SKM-1 (cell line): Measurements from ENCODE around the gene KLC4.
"Not testable (repeated sequence)": the region's sequence is repeated elsewhere in the genome, so short reads cannot be mapped to it uniquely, and the experiment has no call there.

Experiments
- DNase-seq: peaks from one replicate; lab custom pipeline; 2025; ENCODE audit not compliant: unreplicated experiment; lab: John Stamatoyannopoulos, UW

KLC4 gene

GRCh38 chr6:43091436-43091991, 32.1 kb downstream of the KLC4 start:
- no peak for DNase-seq

GRCh38 chr6:43092635-43093034, 33.2 kb downstream of the KLC4 start:
- DNase-seq = no peak

GRCh38 chr6:43093436-43094289, 34.2 kb downstream of the KLC4 start:
- no peak for DNase-seq

GRCh38 chr6:43095939-43096338, 36.5 kb downstream of the KLC4 start:
- no peak for DNase-seq

- no peak for DNase-seq
These were observed 37.1 kb downstream of the KLC4 start for GRCh38 chr6:43096451-43097097.

- no peak for DNase-seq
These were observed 37.7 kb downstream of the KLC4 start for GRCh38 chr6:43097098-43097489.

- DNase-seq = no peak
These were observed 38.1 kb downstream of the KLC4 start for GRCh38 chr6:43097502-43097901.

GRCh38 chr6:43101497-43101896, 42.1 kb downstream of the KLC4 start:
- no peak for DNase-seq

- no peak for DNase-seq
These were observed 43.9 kb downstream of the KLC4 start for GRCh38 chr6:43103253-43103876.

- no peak for DNase-seq
These were observed 46.2 kb downstream of the KLC4 start for GRCh38 chr6:43105538-43106222.

GRCh38 chr6:43107344-43108062, 48.1 kb downstream of the KLC4 start:
- DNase-seq = no peak

GRCh38 chr6:43113431-43114260, 54.2 kb downstream of the KLC4 start:
- no peak for DNase-seq

- no peak for DNase-seq
These were observed 55.9 kb downstream of the KLC4 start for GRCh38 chr6:43115365-43115764.

- DNase-seq = not testable (repeated sequence)
These were observed 58.0 kb downstream of the KLC4 start for GRCh38 chr6:43117466-43117865.

- DNase-seq = no peak
These were observed 60.1 kb downstream of the KLC4 start for GRCh38 chr6:43119482-43119881.

- DNase-seq = no peak
These were observed 60.8 kb downstream of the KLC4 start for GRCh38 chr6:43120101-43120763.

GRCh38 chr6:43120944-43121913, 61.8 kb downstream of the KLC4 start:
- no peak for DNase-seq

- no peak for DNase-seq
These were observed 62.7 kb downstream of the KLC4 start for GRCh38 chr6:43122146-43122545.
